KMS-11 (cell line): ENCODE measurements around the gene AP4M1.

Source experiments
- H2AFZ ChIP-seq: fragments of 200-600 bp; sonication (generic); 2 replicates; pipeline ENCODE4 v1.6.1; 2016; ENCODE audit warnings: antibody characterized with exemption, mixed run types, low read depth
- H3K27ac ChIP-seq: fragments of 200-600 bp; sonication (generic); 2 replicates; pipeline ENCODE4 v1.6.1; 2016; ENCODE audit warnings: mild to moderate bottlenecking, mixed run types
- H3K27me3 ChIP-seq: fragments of 200-600 bp; sonication (generic); 2 replicates; pipeline ENCODE4 v1.6.1; 2017; ENCODE audit warnings: mild to moderate bottlenecking, low read depth, mixed run types, moderate library complexity; ENCODE audit not compliant: insufficient read depth
- H3K36me3 ChIP-seq: fragments of 200-600 bp; sonication (generic); 2 replicates; pipeline ENCODE4 v1.6.1; 2017; ENCODE audit warnings: mild to moderate bottlenecking, mixed run types; ENCODE audit not compliant: insufficient read depth
- H3K4me1 ChIP-seq: fragments of 200-600 bp; sonication (generic); 2 replicates; pipeline ENCODE4 v1.6.1; 2016; ENCODE audit warnings: mild to moderate bottlenecking, low read depth, mixed run types; ENCODE audit not compliant: poor library complexity, severe bottlenecking
- H3K4me2 ChIP-seq: fragments of 200-600 bp; sonication (generic); 2 replicates; pipeline ENCODE4 v1.7.0; 2016; ENCODE audit warnings: mild to moderate bottlenecking, mixed run types
- H3K4me3 ChIP-seq: fragments of 200-600 bp; sonication (generic); IDR thresholded peaks from 2 replicates; pipeline ENCODE4 v1.6.1; 2017; ENCODE audit warnings: low read depth, low read length, mixed read lengths; ENCODE audit not compliant: insufficient read depth
- H3K79me2 ChIP-seq: fragments of 200-600 bp; sonication (generic); 2 replicates; pipeline ENCODE4 v1.6.1; 2016; ENCODE audit warnings: low read depth, mixed run types; ENCODE audit not compliant: insufficient read depth
- H3K9ac ChIP-seq: fragments of 200-600 bp; sonication (generic); 2 replicates; pipeline ENCODE4 v1.6.1; 2016; ENCODE audit warnings: mild to moderate bottlenecking, mixed run types
- H4K20me1 ChIP-seq: fragments of 200-600 bp; sonication (generic); 2 replicates; pipeline ENCODE4 v1.6.1; 2016; ENCODE audit warnings: mild to moderate bottlenecking, mixed run types; ENCODE audit not compliant: insufficient read depth
- TF ChIP-seq, protein P1 (sequence below): fragments of 200-600 bp; sonication (generic); conservative IDR thresholded peaks from 2 replicates; pipeline ENCODE4 v1.6.1; 2017; ENCODE audit warnings: low read depth, mild to moderate bottlenecking, antibody characterized with exemption, low read length, moderate library complexity, mixed read lengths

The AP4M1 gene

DNA sequence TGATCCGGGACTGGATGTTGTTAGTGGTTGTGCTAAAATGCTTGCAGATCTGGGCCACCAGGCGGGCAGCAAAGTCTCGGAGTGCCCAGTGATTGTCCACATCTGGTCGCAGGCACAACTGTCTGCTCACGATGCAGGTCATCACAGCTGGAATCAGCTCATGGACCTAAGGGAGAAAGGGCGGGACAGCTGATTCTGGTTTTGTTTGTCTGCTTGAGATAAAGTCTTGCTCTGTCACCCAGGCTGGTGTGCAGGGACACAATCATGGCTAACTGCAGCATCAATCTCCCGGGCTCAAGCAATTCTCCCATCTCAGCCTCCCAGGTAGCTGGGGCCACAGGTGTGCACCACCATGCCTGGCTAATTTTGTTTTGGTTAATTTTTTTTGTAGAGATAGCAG lies 9.7 kb downstream of the AP4M1 start:
- peaks cover 3% of the 10 kb centered on the region; the same call in 1 of the 2 replicates for H3K36me3 ChIP-seq

DNA sequence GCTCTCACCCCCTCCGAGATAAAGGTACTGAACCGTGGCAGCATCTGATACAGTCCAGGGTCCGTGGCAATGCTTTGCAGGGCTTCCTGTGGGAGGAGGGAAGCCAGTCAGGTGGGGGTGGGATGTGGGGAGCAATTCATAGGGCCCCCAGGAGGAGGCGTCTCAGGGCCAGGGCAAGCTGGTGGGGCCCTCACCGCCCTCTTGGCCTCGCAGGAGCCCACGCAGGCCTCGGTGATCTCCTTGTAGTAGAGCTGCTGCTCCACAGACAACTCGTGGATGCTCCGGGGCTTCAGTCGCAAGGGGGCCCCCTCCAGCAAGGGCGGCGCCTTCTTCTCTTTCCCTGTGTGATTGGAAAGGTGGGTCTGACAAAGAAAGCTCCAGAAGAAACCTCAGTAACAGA lies 10.5 kb downstream of the AP4M1 start:
- Histone ChIP-seq H3K4me1 (no peaks in the 10 kb centered on the region), H3K36me3 (peaks cover 3% of the 10 kb centered on the region; the same call in 1 of the 2 replicates), H3K4me3 (no peak overlapping the region), H3K27ac (no peak overlapping the region), H3K9ac (no peak overlapping the region), H3K79me2 (no peaks in the 10 kb centered on the region), H3K4me2 (no peak overlapping the region), H3K27me3 (no peaks in the 10 kb centered on the region), H4K20me1 (no peaks in the 10 kb centered on the region), H2AFZ (no peak overlapping the region)
- TF ChIP-seq, protein P1, sequence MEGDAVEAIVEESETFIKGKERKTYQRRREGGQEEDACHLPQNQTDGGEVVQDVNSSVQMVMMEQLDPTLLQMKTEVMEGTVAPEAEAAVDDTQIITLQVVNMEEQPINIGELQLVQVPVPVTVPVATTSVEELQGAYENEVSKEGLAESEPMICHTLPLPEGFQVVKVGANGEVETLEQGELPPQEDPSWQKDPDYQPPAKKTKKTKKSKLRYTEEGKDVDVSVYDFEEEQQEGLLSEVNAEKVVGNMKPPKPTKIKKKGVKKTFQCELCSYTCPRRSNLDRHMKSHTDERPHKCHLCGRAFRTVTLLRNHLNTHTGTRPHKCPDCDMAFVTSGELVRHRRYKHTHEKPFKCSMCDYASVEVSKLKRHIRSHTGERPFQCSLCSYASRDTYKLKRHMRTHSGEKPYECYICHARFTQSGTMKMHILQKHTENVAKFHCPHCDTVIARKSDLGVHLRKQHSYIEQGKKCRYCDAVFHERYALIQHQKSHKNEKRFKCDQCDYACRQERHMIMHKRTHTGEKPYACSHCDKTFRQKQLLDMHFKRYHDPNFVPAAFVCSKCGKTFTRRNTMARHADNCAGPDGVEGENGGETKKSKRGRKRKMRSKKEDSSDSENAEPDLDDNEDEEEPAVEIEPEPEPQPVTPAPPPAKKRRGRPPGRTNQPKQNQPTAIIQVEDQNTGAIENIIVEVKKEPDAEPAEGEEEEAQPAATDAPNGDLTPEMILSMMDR: no peak

More for the DNA sequence above, 9.7 kb downstream of the AP4M1 start:
- Histone ChIP-seq H3K79me2 (no peaks in the 10 kb centered on the region), H3K4me1 (no peaks in the 10 kb centered on the region), H3K9ac (no peak overlapping the region), H3K27ac (no peak overlapping the region), H3K27me3 (no peaks in the 10 kb centered on the region), H3K4me2 (no peak overlapping the region), H3K4me3 (no peak overlapping the region), H2AFZ (no peak overlapping the region), H4K20me1 (no peaks in the 10 kb centered on the region)
- TF ChIP-seq, protein P1: no peak

DNA sequence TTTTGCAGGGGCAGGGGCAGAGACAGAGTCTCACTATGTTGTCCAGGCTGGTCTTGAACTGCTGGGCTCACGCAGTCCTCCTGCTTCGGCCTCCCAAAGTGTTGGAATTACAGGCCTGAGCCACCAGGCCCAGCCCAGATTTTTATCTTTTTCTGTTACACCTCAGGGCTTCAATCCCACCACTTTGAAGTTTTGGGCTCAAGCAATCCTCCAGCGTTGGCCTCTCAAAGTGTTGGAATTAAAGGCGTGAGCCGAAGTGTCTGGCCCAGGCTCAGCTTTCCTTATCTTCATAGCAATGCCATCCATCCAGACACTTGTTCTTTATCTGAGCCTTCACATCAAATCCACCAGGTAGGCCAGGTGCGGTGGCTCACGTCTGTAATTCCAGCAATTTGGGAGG lies 13.6 kb downstream of the AP4M1 start:
- Histone ChIP-seq H3K4me3 (no peak overlapping the region), H3K4me2 (no peak overlapping the region), H4K20me1 (no peaks in the 10 kb centered on the region), H2AFZ (no peak overlapping the region), H3K27ac (no peak overlapping the region), H3K36me3 (peaks cover 3% of the 10 kb centered on the region; the same call in 1 of the 2 replicates), H3K9ac (no peak overlapping the region), H3K79me2 (peaks cover 9% of the 10 kb centered on the region; the same call in 1 of the 2 replicates), H3K27me3 (no peaks in the 10 kb centered on the region), H3K4me1 (peaks cover 6% of the 10 kb centered on the region)
- TF ChIP-seq, protein P1: no peak

DNA sequence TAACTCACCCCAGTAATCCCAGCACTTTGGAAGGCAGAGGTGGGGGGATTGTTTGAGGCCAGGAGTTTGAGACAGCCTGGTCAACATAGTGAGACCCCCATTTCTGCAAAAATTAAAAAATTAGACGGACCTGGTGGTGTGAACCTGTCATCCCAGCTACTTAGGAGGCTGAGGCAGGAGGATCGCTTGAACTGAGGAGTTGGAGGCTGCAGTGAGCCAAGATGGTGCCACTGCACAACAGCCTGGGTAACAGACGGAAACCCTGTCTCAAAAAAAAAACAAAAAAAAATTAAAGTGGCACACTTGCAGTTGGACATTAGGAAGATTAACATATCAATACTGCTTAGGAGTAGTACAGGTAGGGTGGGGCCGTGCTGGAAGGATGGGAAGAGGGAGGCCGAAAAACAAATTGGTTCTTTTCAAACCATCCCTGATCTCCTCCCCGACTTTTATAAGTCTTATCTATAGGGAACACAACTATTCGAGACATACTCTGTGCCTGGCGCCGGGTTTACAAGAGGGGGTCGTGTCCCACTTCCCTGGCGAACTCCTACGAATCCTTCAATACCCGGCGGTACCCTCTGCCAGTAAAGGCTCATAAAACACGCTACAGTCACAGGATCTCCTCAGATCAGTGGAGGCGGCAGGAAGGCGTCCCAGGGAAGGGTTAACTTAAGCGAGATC lies 17.1 kb downstream of the AP4M1 start:
- Histone ChIP-seq H3K4me2 (peak overlapping the region; percentile 80), H2AFZ (peak overlapping the region; percentile 90), H4K20me1 (no peaks in the 10 kb centered on the region), H3K4me3 (peak overlapping the region; percentile 39), H3K36me3 (0 out of 2 replicates have a peak, but pooled peaks cover 3% of the 10 kb centered on the region), H3K27ac (peak overlapping the region; percentile 89), H3K9ac (peak overlapping the region; percentile 87), H3K27me3 (no peaks in the 10 kb centered on the region), H3K4me1 (peaks cover 17% of the 10 kb centered on the region), H3K79me2 (peaks cover 9% of the 10 kb centered on the region; the same call in 1 of the 2 replicates)
- TF ChIP-seq, protein P1: no peak
